Measurements from ENCODE around the gene CD69. TPM values are rescaled to one million over a fixed set of nuclear protein-coding genes. Genes with fewer than 3 reads are reported as not detected.
"Not testable (repeated sequence)": the region's sequence is repeated elsewhere in the genome, so short reads cannot be mapped to it uniquely, and the experiment has no call there.

Gene CD69
- total RNA-seq, 1 donor from 2014 or later = 0.78 TPM

DNA sequence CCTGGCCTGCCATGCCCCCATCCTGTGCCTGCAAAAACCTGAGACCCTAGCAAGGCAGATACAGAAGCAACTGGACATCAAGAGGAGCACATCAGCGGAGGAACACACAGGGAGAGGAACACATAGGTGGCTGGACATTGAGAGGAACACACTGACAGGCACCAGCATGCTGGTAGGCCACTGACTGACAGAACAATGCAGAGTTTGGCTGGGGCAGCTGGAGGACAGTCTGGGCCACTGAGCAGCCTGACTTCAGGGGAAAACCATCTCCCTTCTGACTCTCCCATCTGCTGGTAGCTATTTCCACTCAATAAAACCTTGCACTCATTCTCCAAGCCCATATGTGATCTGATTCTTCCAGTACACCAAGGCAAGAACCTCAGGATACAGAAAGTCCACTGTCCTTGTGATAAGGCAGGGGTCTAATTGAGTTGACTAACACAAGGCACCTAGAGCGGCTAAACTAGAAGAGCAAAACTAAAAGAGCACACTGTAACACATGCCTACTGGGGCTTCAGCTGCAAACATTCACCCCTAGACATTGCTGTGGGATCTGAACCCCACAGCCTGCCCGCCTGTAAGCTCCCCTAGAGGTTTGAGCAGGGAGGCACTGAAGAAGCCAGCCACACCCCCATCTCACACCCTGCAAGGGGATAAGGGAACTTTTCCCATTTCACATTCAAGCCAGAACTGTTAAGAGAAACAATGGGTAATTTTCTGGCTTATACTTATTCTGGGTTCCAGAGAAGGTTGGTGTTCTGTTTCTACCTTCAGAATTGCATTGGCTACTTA lies 49.9 kb downstream of the CD69 start:
- peaks cover 4% of the 10 kb centered on the region for H3K4me1 Mint-ChIP-seq
- H3K27ac Mint-ChIP-seq = no peak overlapping the region
- no peaks in the 10 kb centered on the region for H3K36me3 Mint-ChIP-seq
- DNase-seq (ENCODE audit: low spot score in 2 of 2, unreplicated experiment in 2 of 2) = no peak
- TF ChIP-seq, protein P1, sequence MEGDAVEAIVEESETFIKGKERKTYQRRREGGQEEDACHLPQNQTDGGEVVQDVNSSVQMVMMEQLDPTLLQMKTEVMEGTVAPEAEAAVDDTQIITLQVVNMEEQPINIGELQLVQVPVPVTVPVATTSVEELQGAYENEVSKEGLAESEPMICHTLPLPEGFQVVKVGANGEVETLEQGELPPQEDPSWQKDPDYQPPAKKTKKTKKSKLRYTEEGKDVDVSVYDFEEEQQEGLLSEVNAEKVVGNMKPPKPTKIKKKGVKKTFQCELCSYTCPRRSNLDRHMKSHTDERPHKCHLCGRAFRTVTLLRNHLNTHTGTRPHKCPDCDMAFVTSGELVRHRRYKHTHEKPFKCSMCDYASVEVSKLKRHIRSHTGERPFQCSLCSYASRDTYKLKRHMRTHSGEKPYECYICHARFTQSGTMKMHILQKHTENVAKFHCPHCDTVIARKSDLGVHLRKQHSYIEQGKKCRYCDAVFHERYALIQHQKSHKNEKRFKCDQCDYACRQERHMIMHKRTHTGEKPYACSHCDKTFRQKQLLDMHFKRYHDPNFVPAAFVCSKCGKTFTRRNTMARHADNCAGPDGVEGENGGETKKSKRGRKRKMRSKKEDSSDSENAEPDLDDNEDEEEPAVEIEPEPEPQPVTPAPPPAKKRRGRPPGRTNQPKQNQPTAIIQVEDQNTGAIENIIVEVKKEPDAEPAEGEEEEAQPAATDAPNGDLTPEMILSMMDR (IDR thresholded peaks at IDR 0.05; ENCODE audit: unreplicated experiment) = no peak
- peaks cover 11% of the 10 kb centered on the region for H3K9me3 Mint-ChIP-seq
- H3K4me3 Mint-ChIP-seq = no peak overlapping the region
- no peaks in the 10 kb centered on the region for H3K27me3 Mint-ChIP-seq (ENCODE audit: low read depth)

DNA sequence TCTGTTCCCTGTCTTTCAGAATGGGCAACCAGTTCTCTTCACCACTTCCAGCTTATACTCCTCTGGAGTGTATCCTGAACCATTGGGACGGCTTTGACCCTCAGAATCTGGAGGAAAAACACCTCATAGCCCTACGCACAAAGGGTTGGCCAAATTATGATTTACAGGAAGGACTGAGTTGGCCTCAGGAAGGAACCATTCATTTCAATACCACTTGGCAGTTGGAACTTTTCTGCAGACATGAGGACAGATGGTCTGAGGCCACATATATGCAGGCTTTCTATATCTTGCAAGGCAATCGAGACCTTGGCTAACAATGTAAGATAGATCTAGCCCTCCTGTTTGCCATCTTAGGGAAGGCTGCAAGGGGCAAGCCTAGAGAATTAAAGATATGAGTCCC lies 51.8 kb downstream of the CD69 start:
- no peak for DNase-seq (ENCODE audit: low spot score in 2 of 2, unreplicated experiment in 2 of 2)
- H3K36me3 Mint-ChIP-seq = peaks cover 4% of the 10 kb centered on the region
- H3K4me3 Mint-ChIP-seq = no peak overlapping the region
- H3K9me3 Mint-ChIP-seq = peaks cover 24% of the 10 kb centered on the region
- no peaks in the 10 kb centered on the region for H3K27me3 Mint-ChIP-seq (ENCODE audit: low read depth)
- no peak overlapping the region for H3K27ac Mint-ChIP-seq
- TF ChIP-seq, protein P1 (IDR thresholded peaks at IDR 0.05; ENCODE audit: unreplicated experiment) = no peak
- H3K4me1 Mint-ChIP-seq = peaks cover 4% of the 10 kb centered on the region

DNA sequence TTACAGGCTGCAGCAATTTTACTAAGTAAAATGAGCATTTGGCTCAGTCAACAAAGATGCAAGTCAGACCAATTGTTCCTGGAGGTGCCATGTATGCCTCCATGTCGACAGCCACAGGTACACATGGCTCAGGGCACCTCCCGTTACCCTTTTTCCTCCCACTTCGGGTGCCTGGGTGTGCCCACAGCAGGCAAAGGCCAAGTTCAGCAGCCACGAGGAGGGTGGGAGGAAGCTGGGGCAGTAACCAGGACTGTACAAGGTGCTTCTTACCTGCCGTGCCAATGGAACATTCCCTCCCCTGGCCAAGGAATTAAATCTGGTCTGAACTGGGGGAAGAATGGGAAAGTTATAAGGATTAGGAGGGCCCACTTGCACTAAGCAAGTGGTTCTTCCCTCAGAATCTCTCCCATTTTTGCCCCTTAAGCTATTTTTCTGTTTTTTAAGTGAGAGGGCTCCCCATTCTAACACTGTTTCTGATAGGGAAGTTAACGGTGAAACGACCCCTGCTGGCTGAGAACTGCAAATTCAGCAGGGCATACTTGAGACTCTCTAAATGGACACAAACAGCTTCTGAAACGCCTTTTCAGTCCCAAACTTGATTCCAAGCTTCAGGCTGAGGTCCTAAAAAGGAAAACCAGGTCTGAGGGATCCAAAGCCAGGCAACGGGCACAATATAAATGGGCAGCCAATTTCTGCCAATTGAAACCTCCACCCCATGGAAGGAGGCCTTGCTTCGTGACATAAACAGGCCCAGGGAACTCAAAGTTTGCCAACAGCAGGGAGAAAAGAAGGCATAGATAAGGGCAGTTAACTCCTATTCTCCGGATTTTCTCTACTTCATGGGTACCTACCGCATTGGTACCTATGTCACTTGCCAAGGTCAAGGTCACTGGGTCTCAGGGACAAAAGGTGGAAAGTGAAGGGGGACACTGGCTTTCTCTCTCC lies 52.6 kb downstream of the CD69 start:
- Mint-ChIP-seq H3K36me3 (peaks cover 4% of the 10 kb centered on the region), H3K27ac (no peak overlapping the region), H3K9me3 (peaks cover 24% of the 10 kb centered on the region), H3K4me3 (no peak overlapping the region), H3K27me3 (ENCODE audit: low read depth) (no peaks in the 10 kb centered on the region), H3K4me1 (peaks cover 4% of the 10 kb centered on the region)
- TF ChIP-seq, protein P1 (IDR thresholded peaks at IDR 0.05; ENCODE audit: unreplicated experiment) = peak; percentile 71
- DNase-seq (ENCODE audit: low spot score in 2 of 2, unreplicated experiment in 2 of 2) = peak in 1 of 2 experiments; percentile 46

DNA sequence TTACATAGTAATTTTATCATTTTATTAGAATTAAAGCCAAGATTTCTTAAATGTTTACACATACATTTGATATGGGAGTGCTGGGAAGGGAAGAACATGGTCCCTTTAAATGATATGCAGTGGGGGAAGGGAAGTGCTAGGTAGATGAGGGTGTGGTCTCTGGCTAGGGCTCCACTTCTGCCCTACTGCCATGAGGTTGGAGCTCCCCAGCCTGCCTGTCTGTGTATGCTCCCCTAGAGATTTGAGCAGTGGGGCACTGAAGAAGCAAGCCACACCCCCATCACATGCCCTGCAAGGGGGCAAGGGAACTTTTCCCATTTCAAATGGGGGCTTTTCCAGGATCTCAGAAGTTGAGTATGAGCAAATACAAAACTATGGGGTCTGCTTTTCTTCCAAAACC lies 53.3 kb downstream of the CD69 start:
- peaks cover 4% of the 10 kb centered on the region for H3K36me3 Mint-ChIP-seq
- H3K4me3 Mint-ChIP-seq = no peak overlapping the region
- H3K4me1 Mint-ChIP-seq = peaks cover 4% of the 10 kb centered on the region
- TF ChIP-seq, protein P1 (IDR thresholded peaks at IDR 0.05; ENCODE audit: unreplicated experiment) = no peak
- peaks cover 28% of the 10 kb centered on the region for H3K9me3 Mint-ChIP-seq
- no peak overlapping the region for H3K27ac Mint-ChIP-seq
- DNase-seq (ENCODE audit: low spot score in 2 of 2, unreplicated experiment in 2 of 2) = no peak
- peaks cover 6% of the 10 kb centered on the region for H3K27me3 Mint-ChIP-seq (ENCODE audit: low read depth)

DNA sequence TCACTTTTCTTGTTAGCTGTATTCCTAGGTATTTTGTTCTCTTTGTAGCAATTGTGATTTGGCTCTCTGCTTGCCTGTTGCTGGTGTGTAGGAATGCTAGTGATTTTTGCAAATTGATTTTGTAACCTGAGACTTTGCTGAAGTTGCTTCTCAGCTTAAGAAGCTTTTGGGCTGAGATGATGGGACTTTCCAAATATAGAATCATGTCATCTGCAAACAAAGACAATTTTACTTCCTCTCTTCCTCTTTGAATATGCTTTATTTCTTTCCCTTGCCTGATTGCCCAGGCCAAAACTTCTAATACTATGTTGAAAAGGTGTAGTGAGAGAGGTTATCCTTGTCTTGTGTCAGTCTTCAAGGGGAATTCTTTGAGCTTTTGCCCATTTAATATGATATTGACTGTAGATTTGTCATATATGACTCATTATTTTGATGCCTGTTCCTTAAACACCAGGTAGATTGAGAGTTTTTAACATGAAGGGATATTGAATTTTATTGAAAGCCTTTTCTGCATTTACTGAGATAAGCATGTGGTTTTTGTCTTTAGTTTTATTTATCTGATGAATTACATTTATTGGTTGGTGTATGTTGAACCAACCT lies 54.5 kb downstream of the CD69 start:
- no peak for DNase-seq (ENCODE audit: low spot score in 2 of 2, unreplicated experiment in 2 of 2)
- TF ChIP-seq, protein P1 (IDR thresholded peaks at IDR 0.05; ENCODE audit: unreplicated experiment) = no peak
- H3K4me1 Mint-ChIP-seq = no peaks in the 10 kb centered on the region
- H3K27me3 Mint-ChIP-seq (ENCODE audit: low read depth) = peaks cover 12% of the 10 kb centered on the region
- no peak overlapping the region for H3K4me3 Mint-ChIP-seq
- no peak overlapping the region for H3K27ac Mint-ChIP-seq
- H3K36me3 Mint-ChIP-seq = peaks cover 4% of the 10 kb centered on the region
- peaks cover 34% of the 10 kb centered on the region for H3K9me3 Mint-ChIP-seq

DNA sequence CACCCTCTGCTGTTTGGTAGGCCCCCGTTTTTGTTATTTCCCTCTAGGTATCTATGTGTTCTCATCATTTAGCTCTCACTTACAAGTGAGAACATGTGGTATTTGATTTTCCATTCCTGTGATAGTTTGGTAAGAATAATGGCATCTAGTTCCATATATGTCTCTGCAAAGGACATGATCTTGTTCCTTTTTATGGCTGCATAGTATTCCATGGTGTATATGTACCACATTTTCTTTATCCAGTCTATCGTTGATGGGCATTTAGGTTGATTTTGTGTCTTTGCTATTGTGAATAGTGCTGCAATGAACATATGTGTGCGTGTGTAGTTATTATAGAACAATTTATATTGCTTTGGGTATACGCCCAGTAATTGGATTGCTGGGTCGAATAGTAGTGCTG lies 56.1 kb downstream of the CD69 start:
- H3K36me3 Mint-ChIP-seq; H3K27ac Mint-ChIP-seq; H3K4me1 Mint-ChIP-seq; DNase-seq (ENCODE audit: low spot score in 2 of 2, unreplicated experiment in 2 of 2); H3K4me3 Mint-ChIP-seq: not testable (repeated sequence)
- peaks cover 17% of the 10 kb centered on the region for H3K27me3 Mint-ChIP-seq (ENCODE audit: low read depth)
- H3K9me3 Mint-ChIP-seq = peaks cover 40% of the 10 kb centered on the region
